ENCODE data around the gene BSPRY.
A peak's percentile ranks its signal among the peaks of the same experiment; 100 is the strongest.

BSPRY gene

GRCh38 chr9:113320051-113320450 is 29.3 kb upstream of the BSPRY start:
- H3K9me3 Mint-ChIP-seq = no peaks in the 10 kb centered on the region
- intact Hi-C loops (cut with micrococcal nuclease) = no loop called here
- no peaks in the 10 kb centered on the region for H3K27me3 Mint-ChIP-seq
- no peaks in the 10 kb centered on the region for H3K4me1 Mint-ChIP-seq (ENCODE audit: low read depth)
- no peak overlapping the region for H3K27ac Mint-ChIP-seq
- H3K4me3 Mint-ChIP-seq = no peak overlapping the region
- H3K36me3 Mint-ChIP-seq (ENCODE audit: low read depth) = no peaks in the 10 kb centered on the region

GRCh38 chr9:113322671-113323070 is 26.7 kb upstream of the BSPRY start:
- Mint-ChIP-seq H3K36me3 (ENCODE audit: low read depth) (no peaks in the 10 kb centered on the region), H3K9me3 (no peaks in the 10 kb centered on the region), H3K4me3 (no peak overlapping the region), H3K4me1 (ENCODE audit: low read depth) (no peaks in the 10 kb centered on the region), H3K27ac (no peak overlapping the region), H3K27me3 (no peaks in the 10 kb centered on the region)
- intact Hi-C loops (cut with micrococcal nuclease) = no loop called here

DNA sequence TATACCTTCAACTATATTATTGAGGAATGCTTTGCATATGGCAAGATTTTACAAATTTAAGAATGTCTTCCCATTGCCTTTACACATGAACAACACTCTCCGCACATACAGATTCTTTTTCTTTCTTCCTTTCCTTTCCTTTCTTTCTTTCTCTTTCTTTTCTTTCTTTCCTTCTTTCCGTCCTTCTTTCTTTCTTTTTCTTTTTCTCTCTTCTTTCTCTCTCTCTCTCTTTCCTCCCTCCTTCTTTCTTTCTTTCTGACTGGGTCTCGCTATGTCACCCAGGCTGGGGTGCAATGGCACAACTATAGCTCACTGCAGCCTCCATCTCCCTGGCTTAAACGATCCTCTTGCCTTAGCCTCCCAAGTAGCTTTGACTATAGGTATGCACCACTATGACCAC is 23.1 kb upstream of the BSPRY start:
- H3K9me3 Mint-ChIP-seq = no peaks in the 10 kb centered on the region
- H3K4me3 Mint-ChIP-seq = no peak overlapping the region
- no peaks in the 10 kb centered on the region for H3K27me3 Mint-ChIP-seq
- H3K27ac Mint-ChIP-seq = no peak overlapping the region
- intact Hi-C loops (cut with micrococcal nuclease) = no loop called here
- H3K4me1 Mint-ChIP-seq (ENCODE audit: low read depth) = no peaks in the 10 kb centered on the region
- H3K36me3 Mint-ChIP-seq (ENCODE audit: low read depth) = no peaks in the 10 kb centered on the region

DNA sequence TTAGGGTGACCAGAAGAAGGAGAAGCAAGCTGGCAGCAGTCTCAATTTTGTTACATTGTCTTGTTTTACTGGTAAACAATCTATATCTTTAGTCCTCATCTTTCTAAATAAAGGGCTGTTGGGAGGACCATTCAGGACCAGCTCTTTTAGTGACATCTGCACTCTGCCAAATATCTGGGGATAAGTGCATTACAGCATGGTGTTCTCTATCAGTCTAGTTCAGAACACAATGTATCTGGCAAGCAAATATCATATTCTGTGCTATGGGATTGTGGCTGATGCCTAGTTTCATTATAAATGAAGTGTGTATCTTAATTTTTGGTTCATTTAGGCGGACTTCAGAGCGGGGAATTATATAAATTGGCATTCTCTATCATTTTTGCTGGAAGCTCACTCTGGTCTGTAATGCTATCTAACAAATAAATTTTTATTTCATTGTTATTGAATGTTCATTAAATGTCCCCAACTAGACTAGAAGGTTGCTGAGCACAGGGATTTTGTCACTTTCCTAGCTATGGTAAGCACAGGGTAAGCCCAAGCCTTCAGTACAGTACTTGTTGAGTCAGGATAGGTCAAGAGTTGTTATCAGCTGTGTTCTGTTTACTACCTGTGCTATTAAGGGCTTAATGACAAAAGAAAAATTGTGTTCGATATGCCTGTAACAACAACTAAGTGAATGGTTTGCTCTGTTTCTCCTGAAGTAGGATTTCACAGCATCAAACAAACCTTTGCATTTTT is 21.1 kb upstream of the BSPRY start:
- Mint-ChIP-seq H3K27me3 (no peaks in the 10 kb centered on the region), H3K36me3 (ENCODE audit: low read depth) (no peaks in the 10 kb centered on the region), H3K27ac (no peak overlapping the region), H3K9me3 (no peaks in the 10 kb centered on the region), H3K4me3 (no peak overlapping the region), H3K4me1 (ENCODE audit: low read depth) (no peaks in the 10 kb centered on the region)
- intact Hi-C loops (cut with micrococcal nuclease) = no loop called here

DNA sequence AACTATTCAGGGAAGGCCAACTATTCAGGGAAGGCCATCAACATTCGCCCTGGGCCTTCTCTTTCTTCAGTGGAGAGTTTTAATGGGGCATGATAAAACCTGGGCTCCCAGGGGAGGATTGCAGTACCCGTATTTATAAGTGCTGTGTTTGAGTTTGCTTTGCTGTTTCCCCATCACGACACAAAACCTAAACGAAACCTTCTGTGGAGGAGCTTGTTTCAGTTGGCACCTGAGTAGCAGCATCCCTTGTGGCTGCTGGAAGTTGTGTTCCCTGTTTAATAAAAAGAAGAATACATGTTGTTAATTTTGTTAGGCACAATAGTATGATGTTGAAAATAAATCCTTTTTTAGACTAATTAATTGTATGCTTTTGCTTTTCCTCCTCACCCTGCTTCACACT is 17.6 kb upstream of the BSPRY start:
- no peaks in the 10 kb centered on the region for H3K36me3 Mint-ChIP-seq (ENCODE audit: low read depth)
- no peaks in the 10 kb centered on the region for H3K9me3 Mint-ChIP-seq
- intact Hi-C loops (cut with micrococcal nuclease) = no loop called here
- H3K4me1 Mint-ChIP-seq (ENCODE audit: low read depth) = no peaks in the 10 kb centered on the region
- H3K27me3 Mint-ChIP-seq = no peaks in the 10 kb centered on the region
- H3K4me3 Mint-ChIP-seq = no peak overlapping the region
- H3K27ac Mint-ChIP-seq = no peak overlapping the region

GRCh38 chr9:113337714-113338113 is 11.6 kb upstream of the BSPRY start:
- Mint-ChIP-seq H3K27me3 (no peaks in the 10 kb centered on the region), H3K36me3 (ENCODE audit: low read depth) (no peaks in the 10 kb centered on the region), H3K4me3 (no peak overlapping the region), H3K4me1 (ENCODE audit: low read depth) (peaks cover 19% of the 10 kb centered on the region), H3K9me3 (no peaks in the 10 kb centered on the region), H3K27ac (no peak overlapping the region)
- intact Hi-C loops (cut with micrococcal nuclease) = no loop called here

DNA sequence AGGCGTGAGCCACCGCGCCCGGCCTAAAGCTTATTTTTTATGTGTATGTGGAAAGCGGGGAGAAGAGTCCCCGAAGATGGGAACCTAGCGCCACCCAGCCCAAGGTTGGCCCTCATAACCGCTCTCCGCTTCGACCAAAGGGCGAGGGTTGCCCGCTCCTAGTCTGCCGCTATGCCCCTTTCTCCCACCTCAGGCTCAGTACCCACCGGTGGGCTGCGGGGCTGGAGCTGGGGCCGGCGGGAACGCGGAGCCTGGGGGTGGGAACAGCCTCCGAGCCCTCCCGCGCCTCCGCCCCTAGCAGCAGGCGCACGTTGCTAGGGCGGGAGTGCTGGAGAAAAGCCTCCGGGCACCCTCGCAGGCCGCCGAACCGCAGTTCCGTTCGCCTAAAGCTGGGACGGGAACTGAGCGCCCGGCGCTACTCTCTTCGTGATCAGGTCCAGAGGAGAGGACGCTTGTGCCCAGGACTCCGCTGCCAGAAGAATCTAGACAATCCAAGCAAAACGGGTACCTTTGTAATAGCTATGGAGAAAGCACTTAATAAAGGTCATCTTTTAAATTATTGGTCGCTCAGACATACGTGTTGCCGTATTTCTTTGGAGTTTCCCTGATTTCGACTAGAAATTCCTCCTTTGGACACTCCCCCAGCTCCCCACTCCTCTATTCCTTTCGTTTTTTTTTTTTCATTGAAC is 9.2 kb upstream of the BSPRY start, which contains the start of gene WDR31:
TSS of gene WDR31 (minus strand) at position 265 of the 689 bp plus-strand sequence. CDS start 8,253 bp downstream, outside the sequence.
- H3K27ac Mint-ChIP-seq = peak within 1 kb of the TSS; percentile 68
- H3K36me3 Mint-ChIP-seq (ENCODE audit: low read depth) = no peaks in the 10 kb centered on the region
- intact Hi-C loops (cut with micrococcal nuclease) = loop anchor here (1.0 to 10.0 kb wide), 3 partner anchors 11 to 65 kb away; partner anchors contain the start of genes ALAD, CDC26 and PRPF4
- peak within 1 kb of the TSS; percentile 91 for H3K4me3 Mint-ChIP-seq
- H3K27me3 Mint-ChIP-seq = no peaks in the 10 kb centered on the region
- no peaks in the 10 kb centered on the region for H3K9me3 Mint-ChIP-seq
- peaks cover 26% of the 10 kb centered on the region for H3K4me1 Mint-ChIP-seq (ENCODE audit: low read depth)

DNA sequence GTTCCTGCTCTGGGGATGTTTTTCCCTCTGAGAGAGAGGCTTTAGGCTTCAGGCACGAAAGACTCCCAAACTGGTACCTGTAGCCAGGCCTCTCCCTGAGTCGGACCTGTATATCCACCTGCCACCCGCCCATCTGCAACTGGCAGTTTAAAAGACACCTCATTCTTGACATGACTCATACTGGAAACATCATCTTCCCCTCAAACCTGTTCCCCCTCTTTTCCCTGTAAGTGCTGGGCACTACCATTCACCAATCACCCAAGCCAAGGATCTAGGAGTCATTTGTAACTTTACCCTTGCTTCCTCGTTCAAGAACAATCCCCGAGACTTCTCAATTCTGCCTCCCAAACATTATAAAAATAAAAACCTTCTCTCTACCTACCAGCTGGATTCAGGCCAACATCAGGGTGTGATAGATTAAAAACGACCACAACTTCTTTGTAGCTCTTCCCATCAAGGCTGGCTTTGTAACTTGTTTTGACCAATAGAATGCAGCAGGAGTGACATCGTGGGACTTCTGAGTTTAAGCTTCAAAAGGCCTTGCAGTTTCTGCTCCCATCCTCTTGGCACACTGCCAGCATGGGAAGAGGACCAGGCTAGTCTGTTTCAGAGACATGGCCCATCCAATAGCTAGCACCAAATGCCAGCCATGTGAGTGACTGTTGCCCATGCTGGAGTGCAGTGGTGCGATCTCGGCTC is 7.5 kb upstream of the BSPRY start:
- intact Hi-C loops (cut with micrococcal nuclease) = loop anchor here (10.0 kb wide), 1 partner anchor 63 kb away; the partner anchor contains the start of gene ALAD
- Mint-ChIP-seq H3K36me3 (ENCODE audit: low read depth) (no peaks in the 10 kb centered on the region), H3K4me1 (ENCODE audit: low read depth) (peaks cover 26% of the 10 kb centered on the region), H3K9me3 (no peaks in the 10 kb centered on the region), H3K27ac (no peak overlapping the region), H3K27me3 (no peaks in the 10 kb centered on the region), H3K4me3 (no peak overlapping the region)

GRCh38 chr9:113343732-113344231 is 5.6 kb upstream of the BSPRY start:
- H3K36me3 Mint-ChIP-seq (ENCODE audit: low read depth) = no peaks in the 10 kb centered on the region
- intact Hi-C loops (cut with micrococcal nuclease) = loop anchor here (10.0 kb wide), 1 partner anchor 61 kb away; the partner anchor contains the start of gene ALAD
- H3K27ac Mint-ChIP-seq = peak overlapping the region; percentile 57
- peaks cover 26% of the 10 kb centered on the region for H3K4me1 Mint-ChIP-seq (ENCODE audit: low read depth)
- H3K9me3 Mint-ChIP-seq = no peaks in the 10 kb centered on the region
- peaks cover 3% of the 10 kb centered on the region for H3K27me3 Mint-ChIP-seq
- H3K4me3 Mint-ChIP-seq = no peak overlapping the region

- no peak overlapping the region for H3K27ac Mint-ChIP-seq
- no peaks in the 10 kb centered on the region for H3K9me3 Mint-ChIP-seq
- peaks cover 15% of the 10 kb centered on the region for H3K27me3 Mint-ChIP-seq
- intact Hi-C loops (cut with micrococcal nuclease) = loop anchor here (10.0 kb wide), 1 partner anchor 60 kb away; the partner anchor contains the start of gene ALAD
- H3K4me1 Mint-ChIP-seq (ENCODE audit: low read depth) = peaks cover 23% of the 10 kb centered on the region
- H3K4me3 Mint-ChIP-seq = no peak overlapping the region
- no peaks in the 10 kb centered on the region for H3K36me3 Mint-ChIP-seq (ENCODE audit: low read depth)
Observed at GRCh38 chr9:113345190-113345589, 4.2 kb upstream of the BSPRY start.

DNA sequence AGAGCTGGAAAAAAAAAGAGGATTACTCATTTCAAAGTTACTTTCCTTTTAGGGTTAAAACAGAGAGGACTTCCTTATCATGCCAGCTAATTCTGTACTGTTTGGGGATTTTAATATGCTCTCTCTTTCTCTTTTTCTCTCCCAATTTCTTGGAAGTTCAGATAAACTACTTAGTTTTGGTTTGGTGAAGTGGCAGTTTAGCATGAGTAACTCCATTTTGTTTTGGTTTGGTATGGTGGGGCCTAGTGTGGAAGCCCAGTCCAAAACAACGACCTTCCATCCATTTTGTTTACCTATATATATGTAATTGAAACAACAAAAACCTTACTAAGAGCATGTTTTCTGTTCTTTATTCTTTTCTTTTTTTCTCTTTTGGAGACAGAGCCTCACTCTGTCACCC is 3.7 kb upstream of the BSPRY start:
- Mint-ChIP-seq H3K27me3 (peaks cover 20% of the 10 kb centered on the region), H3K36me3 (ENCODE audit: low read depth) (no peaks in the 10 kb centered on the region), H3K9me3 (no peaks in the 10 kb centered on the region), H3K4me1 (ENCODE audit: low read depth) (peaks cover 23% of the 10 kb centered on the region), H3K27ac (no peak overlapping the region), H3K4me3 (no peak overlapping the region)
- intact Hi-C loops (cut with micrococcal nuclease) = loop anchor here (10.0 kb wide), 1 partner anchor 59 kb away; the partner anchor contains the start of gene ALAD

DNA sequence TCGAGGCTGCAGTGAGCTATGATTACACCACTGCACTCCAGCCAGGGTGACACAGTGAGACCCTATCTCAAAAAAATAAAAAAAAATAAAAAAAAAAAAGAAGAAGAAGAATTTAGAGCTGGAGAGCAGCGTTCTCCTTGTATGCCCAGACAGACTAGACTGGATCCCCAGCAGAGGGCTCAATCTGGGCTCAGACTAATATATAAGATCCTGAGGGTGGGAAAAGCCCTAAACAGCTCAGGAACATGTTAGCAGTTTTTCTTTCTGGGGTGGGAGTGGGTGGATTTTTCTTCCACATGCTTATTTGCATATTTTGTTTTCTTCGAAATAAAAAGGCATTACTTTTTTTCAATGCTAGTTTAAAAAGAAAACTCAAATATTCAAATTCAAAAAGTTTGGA is 904 bp upstream of the BSPRY start:
- no peaks in the 10 kb centered on the region for H3K9me3 Mint-ChIP-seq
- peaks cover 21% of the 10 kb centered on the region for H3K27me3 Mint-ChIP-seq
- intact Hi-C loops (cut with micrococcal nuclease) = loop anchor here (10.0 kb wide), 1 partner anchor 56 kb away; the partner anchor contains the start of gene ALAD
- H3K27ac Mint-ChIP-seq = no peak overlapping the region
- no peaks in the 10 kb centered on the region for H3K36me3 Mint-ChIP-seq (ENCODE audit: low read depth)
- H3K4me1 Mint-ChIP-seq (ENCODE audit: low read depth) = peaks cover 26% of the 10 kb centered on the region
- no peak overlapping the region for H3K4me3 Mint-ChIP-seq

DNA sequence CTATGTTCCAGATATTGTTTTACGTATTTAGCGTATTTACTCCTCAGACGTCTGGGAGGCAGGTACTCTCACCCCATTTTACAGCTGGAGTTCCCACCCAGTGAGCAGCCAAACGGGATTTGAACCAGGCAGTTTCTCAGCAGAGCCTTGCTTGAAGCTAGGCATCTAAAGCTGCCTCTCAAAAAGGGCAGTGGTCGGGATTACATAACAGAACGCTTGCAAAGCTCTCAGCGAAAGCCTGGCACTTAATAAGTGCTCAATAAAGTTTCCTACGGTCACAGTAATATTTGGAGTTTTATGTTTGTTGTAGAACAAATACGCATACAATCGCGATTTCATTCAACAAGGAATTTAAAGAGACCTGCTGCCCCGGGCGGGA is 286 bp upstream of the BSPRY start:
- H3K27ac Mint-ChIP-seq = no peak overlapping the region
- peaks cover 21% of the 10 kb centered on the region for H3K27me3 Mint-ChIP-seq
- peak overlapping the region; percentile 52 for H3K4me3 Mint-ChIP-seq
- H3K36me3 Mint-ChIP-seq (ENCODE audit: low read depth) = no peaks in the 10 kb centered on the region
- H3K9me3 Mint-ChIP-seq = no peaks in the 10 kb centered on the region
- peaks cover 20% of the 10 kb centered on the region for H3K4me1 Mint-ChIP-seq (ENCODE audit: low read depth)
- intact Hi-C loops (cut with micrococcal nuclease) = loop anchor here (10.0 kb wide), 1 partner anchor 56 kb away; the partner anchor contains the start of gene ALAD
